Measurements from ENCODE around the gene DLL4. TPM values are rescaled to one million over a fixed set of nuclear protein-coding genes. Genes with fewer than 3 reads are reported as not detected.
"Not testable (repeated sequence)": the region's sequence is repeated elsewhere in the genome, so short reads cannot be mapped to it uniquely, and the experiment has no call there.

The DLL4 gene
- total RNA-seq, 4 donors from 2014 or later, result 4.0 to 8.3 (median 5.1) TPM

DNA sequence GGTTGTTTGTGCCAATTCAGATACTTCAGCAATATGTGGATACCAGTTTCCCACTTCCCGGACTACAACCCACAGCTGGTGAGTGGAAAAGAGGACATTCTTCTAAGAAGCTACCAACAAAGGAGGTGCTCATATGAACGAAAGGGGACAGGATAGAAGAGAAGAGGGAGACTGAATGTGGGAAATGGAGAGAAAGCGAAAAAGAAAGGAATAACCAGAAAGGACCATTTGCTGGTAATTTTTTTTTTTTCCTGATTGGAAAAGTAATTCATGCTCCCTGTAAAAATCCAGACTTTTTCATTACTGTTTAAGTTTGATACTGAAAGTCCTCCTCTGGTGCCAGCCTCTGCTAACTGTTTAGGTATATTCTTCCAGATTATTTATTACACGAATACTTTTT is 22.6 kb downstream of the DLL4 start:
- H3K4me3 ChIP-seq (ENCODE audit: low read depth, poor library complexity, severe bottlenecking), result no peak overlapping the region
- TF ChIP-seq, protein P1, sequence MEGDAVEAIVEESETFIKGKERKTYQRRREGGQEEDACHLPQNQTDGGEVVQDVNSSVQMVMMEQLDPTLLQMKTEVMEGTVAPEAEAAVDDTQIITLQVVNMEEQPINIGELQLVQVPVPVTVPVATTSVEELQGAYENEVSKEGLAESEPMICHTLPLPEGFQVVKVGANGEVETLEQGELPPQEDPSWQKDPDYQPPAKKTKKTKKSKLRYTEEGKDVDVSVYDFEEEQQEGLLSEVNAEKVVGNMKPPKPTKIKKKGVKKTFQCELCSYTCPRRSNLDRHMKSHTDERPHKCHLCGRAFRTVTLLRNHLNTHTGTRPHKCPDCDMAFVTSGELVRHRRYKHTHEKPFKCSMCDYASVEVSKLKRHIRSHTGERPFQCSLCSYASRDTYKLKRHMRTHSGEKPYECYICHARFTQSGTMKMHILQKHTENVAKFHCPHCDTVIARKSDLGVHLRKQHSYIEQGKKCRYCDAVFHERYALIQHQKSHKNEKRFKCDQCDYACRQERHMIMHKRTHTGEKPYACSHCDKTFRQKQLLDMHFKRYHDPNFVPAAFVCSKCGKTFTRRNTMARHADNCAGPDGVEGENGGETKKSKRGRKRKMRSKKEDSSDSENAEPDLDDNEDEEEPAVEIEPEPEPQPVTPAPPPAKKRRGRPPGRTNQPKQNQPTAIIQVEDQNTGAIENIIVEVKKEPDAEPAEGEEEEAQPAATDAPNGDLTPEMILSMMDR (IDR thresholded peaks at IDR 0.05), result no peak
- TF ChIP-seq POLR2A (IDR thresholded peaks at IDR 0.05), result no peak
- intact Hi-C loops (cut with DNase I; ENCODE audit: low total_unique reads), result no loop called here
- WGBS, 2 donors, result 89% methylated on average over 4 of the region's 4 CpGs
- no peak for DNase-seq (ENCODE audit: low spot score in 2 of 2)

DNA sequence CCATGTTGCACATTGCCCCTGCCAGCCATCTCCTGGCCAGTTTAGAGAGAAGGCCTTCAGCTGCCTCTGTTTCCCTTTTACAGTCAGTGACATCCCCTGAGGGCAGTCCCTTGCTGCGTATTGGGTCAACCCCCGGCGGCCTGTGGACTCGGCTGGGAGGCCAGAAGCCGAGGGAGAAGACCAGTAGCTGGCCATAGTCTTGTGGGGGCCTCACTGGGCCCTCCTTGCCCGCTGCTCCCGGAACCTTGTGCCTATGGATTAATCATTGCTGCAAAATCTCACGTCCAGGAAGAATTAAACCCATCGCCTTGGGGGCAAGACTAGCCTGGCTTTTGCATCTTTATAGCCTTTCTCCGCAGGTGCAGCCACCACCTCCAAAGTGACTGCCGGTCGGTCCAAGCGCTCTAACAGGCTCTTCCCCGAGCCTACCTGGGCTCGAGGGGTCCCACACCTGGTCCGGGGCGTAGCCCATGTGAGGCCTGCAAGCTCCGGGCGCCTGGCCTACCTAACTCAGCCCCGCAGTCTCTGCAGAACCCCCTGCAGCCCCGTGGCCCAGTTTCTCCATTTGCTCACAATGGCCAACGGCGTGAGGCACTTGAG is 23.3 kb downstream of the DLL4 start:
- WGBS, 2 donors, result 49 to 50% methylated on average over 22 to 23 of the region's 23 CpGs

DNA sequence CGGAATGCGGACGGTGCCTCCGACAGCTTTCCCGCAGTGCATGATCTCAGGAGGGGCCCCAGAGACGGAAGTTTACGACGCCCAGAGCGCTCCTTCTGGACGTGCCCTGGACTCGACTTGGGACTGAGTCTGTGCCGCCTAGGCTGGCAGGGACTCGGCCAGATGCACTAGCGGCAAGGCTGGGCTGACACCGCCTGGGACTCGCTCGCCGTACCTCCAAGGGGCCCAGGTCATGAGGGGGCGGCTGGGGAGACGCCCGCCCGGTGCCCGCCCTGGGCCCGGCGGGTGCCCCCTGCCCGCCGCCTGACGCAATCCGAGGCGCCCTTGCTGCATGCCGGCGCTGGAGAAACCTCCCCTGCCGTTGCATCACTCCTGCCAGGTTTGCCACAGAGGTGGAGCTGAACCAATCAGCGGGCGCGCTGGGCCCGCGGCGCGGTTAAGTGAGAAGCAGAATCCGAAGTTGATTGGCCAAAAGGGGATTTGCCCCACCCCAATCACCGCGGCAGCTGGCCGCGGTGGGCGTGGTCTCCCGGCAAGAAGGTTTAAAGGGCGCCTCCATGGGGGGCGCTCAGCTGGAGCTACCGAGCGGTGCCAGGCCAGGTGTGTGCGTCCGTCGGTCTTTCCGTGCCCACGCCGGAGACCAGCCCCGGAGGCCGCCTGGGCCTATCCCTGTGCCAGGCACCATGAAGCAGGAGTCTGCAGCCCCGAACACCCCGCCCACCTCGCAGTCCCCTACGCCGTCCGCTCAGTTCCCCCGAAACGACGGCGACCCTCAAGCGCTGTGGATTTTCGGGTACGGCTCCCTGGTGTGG is 24.0 kb downstream of the DLL4 start, which contains the start of gene CHAC1:
Gene CHAC1, plus strand, starts transcription at position 571 of the 812 bp plus-strand sequence. Its CDS starts 113 bp downstream, at position 684.
- WGBS, 2 donors, result 0 to 2% methylated on average over 13 to 31 of the region's 72 CpGs
- H3K4me3 ChIP-seq (ENCODE audit: low read depth, poor library complexity, severe bottlenecking), result peak within 1 kb of the TSS; percentile 43
- peak; percentile 91 to 97 for DNase-seq (ENCODE audit: low spot score in 2 of 2)
- TF ChIP-seq, protein P1 (IDR thresholded peaks at IDR 0.05), result no peak
- intact Hi-C loops (cut with DNase I; ENCODE audit: low total_unique reads), result no loop called here

More for the DNA sequence above, 23.3 kb downstream of the DLL4 start:
- no peak for DNase-seq (ENCODE audit: low spot score in 2 of 2)
- TF ChIP-seq, protein P1 (IDR thresholded peaks at IDR 0.05), result no peak
- no peak for TF ChIP-seq POLR2A (IDR thresholded peaks at IDR 0.05)
- peak overlapping the region; percentile 43 for H3K4me3 ChIP-seq (ENCODE audit: low read depth, poor library complexity, severe bottlenecking)
- intact Hi-C loops (cut with DNase I; ENCODE audit: low total_unique reads), result no loop called here

DNA sequence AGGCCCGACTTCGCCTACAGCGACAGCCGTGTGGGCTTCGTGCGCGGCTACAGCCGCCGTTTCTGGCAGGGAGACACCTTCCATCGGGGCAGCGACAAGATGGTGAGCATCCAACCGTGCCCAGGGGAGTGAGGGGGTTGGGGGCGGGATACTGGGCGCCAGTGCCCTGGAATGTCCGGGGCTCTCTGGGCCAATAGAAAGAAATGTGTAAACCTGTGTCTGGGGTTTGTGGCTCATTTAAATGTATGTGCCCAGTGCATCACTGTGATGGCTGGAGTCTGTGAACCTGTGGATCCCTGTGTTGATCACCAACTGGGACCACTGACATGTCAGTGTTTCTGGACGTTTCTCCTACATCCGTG is 24.6 kb downstream of the DLL4 start:
- WGBS, 2 donors, result 3 to 8% methylated on average over 5 to 16 of the region's 17 CpGs
- no peak for DNase-seq (ENCODE audit: low spot score in 2 of 2)
- intact Hi-C loops (cut with DNase I; ENCODE audit: low total_unique reads), result no loop called here
- no peak for TF ChIP-seq POLR2A (IDR thresholded peaks at IDR 0.05)
- TF ChIP-seq, protein P1 (IDR thresholded peaks at IDR 0.05), result no peak
- H3K4me3 ChIP-seq (ENCODE audit: low read depth, poor library complexity, severe bottlenecking), result peak overlapping the region; percentile 43

DNA sequence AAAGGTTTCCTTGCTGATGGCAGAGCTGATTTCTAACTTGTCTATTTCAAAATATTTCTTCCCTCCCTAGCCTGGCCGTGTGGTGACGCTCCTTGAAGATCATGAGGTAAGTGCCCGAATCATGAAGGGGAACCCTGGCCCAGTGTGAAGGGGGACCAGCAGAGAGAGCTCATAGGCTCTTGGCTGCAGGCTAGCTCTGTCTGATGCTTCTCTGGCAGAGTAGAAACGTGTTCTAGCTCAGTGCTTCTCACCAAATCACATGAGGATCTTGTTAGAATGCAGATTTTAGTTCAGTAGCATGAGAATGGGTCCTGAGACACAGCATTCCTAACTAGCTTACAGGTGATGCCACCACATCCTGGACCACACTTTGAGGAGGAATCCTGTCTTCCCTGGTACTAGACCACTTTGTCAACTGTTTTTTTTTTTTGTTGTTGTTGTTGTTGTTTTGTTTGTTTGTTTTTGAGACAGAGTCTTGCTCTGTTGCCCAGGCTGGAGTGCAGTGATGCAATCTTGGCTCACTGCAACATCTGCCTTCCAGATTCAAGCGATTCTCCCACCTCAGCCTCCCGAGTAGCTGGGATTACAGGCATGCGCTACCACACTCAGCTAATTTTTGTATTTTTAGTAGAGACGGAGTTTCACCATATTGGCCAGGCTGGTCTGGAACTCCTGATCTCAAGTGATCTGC is 25.2 kb downstream of the DLL4 start:
- DNase-seq (ENCODE audit: low spot score in 2 of 2); intact Hi-C loops (cut with DNase I; ENCODE audit: low total_unique reads); H3K4me3 ChIP-seq (ENCODE audit: low read depth, poor library complexity, severe bottlenecking): not testable (repeated sequence)
- WGBS, 2 donors, result 67 to 73% methylated on average over 8 of the region's 8 CpGs

Data from lower leg skin (tissue), 4 donors.